Natural killer cell (primary cell): ENCODE results near the gene SP3. TPM values are rescaled to one million over a fixed set of nuclear protein-coding genes. Genes with fewer than 3 reads are reported as not detected.

Source experiments
- ATAC-seq, 3 donors: fragments of 150-1000 bp in 2 of 3; fragments of 200-7000 bp in 1 of 3; cut with Tn5 transposase; 1 replicate in 1 of 3; 2 replicates in 2 of 3; pipeline ENCODE4 v1.10.0; 2021; ENCODE audit warnings: mild to moderate bottlenecking in 2 of 3, moderate library complexity in 2 of 3
- DNase-seq, 2 donors: peaks; one replicate each; pipeline versions ENCODE4 v3.0.0 to v3.0.0-alpha.2; 2013 to 2021; ENCODE audit warnings: mixed read lengths in 1 of 2
- H3K27ac ChIP-seq: one replicate; pipeline ENCODE4 v1.5.1; 2013; ENCODE audit warnings: mild to moderate bottlenecking, low read length
- H3K27me3 ChIP-seq: one replicate; pipeline ENCODE4 v1.6.1; 2013; ENCODE audit warnings: low read length; ENCODE audit not compliant: control insufficient read depth, insufficient read depth
- H3K36me3 ChIP-seq: one replicate; pipeline ENCODE4 v1.6.1; 2013; ENCODE audit warnings: low read length; ENCODE audit not compliant: control insufficient read depth, insufficient read depth
- H3K4me1 ChIP-seq: one replicate; pipeline ENCODE4 v1.6.1; 2013; ENCODE audit warnings: low read length; ENCODE audit not compliant: control insufficient read depth, insufficient read depth
- H3K4me3 ChIP-seq: one replicate; pipeline ENCODE4 v1.5.1; 2013; ENCODE audit warnings: low read length
- H3K9me3 ChIP-seq: one replicate; pipeline ENCODE4 v1.6.1; 2013; ENCODE audit warnings: low read length; ENCODE audit not compliant: control insufficient read depth, insufficient read depth
- H3K27ac Mint-ChIP-seq, 2 donors: one replicate each; pipeline ENCODE4 v1.8.0; 2022; ENCODE audit warnings: mild to moderate bottlenecking in 2 of 2, mixed read lengths in 2 of 2, moderate library complexity in 1 of 2
- H3K27me3 Mint-ChIP-seq, 2 donors: one replicate each; pipeline ENCODE4 v1.8.0; 2022; ENCODE audit warnings: low read depth in 2 of 2, mixed read lengths in 2 of 2
- H3K36me3 Mint-ChIP-seq: one replicate; pipeline ENCODE4 v1.8.0; 2022; ENCODE audit warnings: mixed read lengths
- H3K4me1 Mint-ChIP-seq, 2 donors: one replicate each; pipeline ENCODE4 v1.8.0; 2022; ENCODE audit warnings: mixed read lengths in 2 of 2
- H3K4me3 Mint-ChIP-seq: one replicate; pipeline ENCODE4 v1.8.0; 2022; ENCODE audit warnings: mild to moderate bottlenecking, moderate library complexity, mixed read lengths
- H3K9me3 Mint-ChIP-seq, 2 donors: one replicate each; pipeline ENCODE4 v1.8.0; 2022; ENCODE audit warnings: mixed read lengths in 2 of 2
- CTCF ChIP-seq: fragments of 200-600 bp; IDR thresholded peaks from one replicate; pipeline ENCODE4 v1.8.0; 2022; ENCODE audit warnings: antibody characterized with exemption
- WGBS: methylation state at CpG from one replicate; pipeline ENCODE4 v1.1.7; 2013; ENCODE audit warnings: missing lambda C conversion rate; ENCODE audit not compliant: insufficient coverage; 5-methylcytosine and 5-hydroxymethylcytosine counted together
- intact Hi-C: fragments of 100-400 bp; cut with micrococcal nuclease; formaldehyde crosslinking; loops from one replicate; pipeline ENCODE4 v1.14.2; 2022
- total RNA-seq, 4 donors: library from RNA; stranded (reverse); fragments of 120-200 nt in 1 of 4; gene quantifications; one replicate each; pipeline versions ENCODE4 v1.2.3 to v1.2.4, GENCODE V29; 2013 to 2022

The SP3 gene
- total RNA-seq, 3 donors from 2014 or later (not counting 1 experiment from before 2014, with no cell fraction given) = 179 to 200 (median 188) TPM

DNA sequence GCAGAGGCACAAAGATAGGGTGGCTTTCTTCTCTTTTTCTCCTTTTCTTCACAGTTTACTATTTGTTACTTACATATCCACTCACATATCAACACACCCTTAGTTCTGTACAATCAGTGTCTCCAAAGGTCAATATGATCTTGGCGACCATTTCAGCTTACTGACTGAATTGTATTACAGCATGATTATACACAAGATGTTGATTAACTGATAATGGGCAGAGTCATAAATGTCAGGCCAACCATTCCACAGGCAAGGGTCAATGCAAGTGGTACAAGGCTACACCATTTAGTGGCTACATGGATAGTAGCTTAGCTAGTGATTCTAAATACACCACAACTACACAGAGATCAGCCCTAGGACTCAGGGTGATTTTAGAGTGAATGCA lies 20.4 kb upstream of the SP3 start:
- Mint-ChIP-seq H3K4me1 (no peaks in the 10 kb centered on the region), H3K27me3 (peaks cover 0 to 4% of the 10 kb centered on the region in 2 donors), H3K36me3 (no peaks in the 10 kb centered on the region), H3K27ac (no peak overlapping the region), H3K4me3 (no peak overlapping the region), H3K9me3 (no peaks in the 10 kb centered on the region)
- ATAC-seq (no peak), DNase-seq (no peak)
- intact Hi-C loops = no loop called here
- H3K36me3 ChIP-seq = no peaks in the 10 kb centered on the region
- WGBS = 94% methylated on average over 1 of the region's 1 CpG
- no peak overlapping the region for H3K4me3 ChIP-seq
- no peaks in the 10 kb centered on the region for H3K9me3 ChIP-seq
- TF ChIP-seq CTCF = no peak
- H3K27me3 ChIP-seq = no peaks in the 10 kb centered on the region
- no peaks in the 10 kb centered on the region for H3K4me1 ChIP-seq
- H3K27ac ChIP-seq = no peak overlapping the region

DNA sequence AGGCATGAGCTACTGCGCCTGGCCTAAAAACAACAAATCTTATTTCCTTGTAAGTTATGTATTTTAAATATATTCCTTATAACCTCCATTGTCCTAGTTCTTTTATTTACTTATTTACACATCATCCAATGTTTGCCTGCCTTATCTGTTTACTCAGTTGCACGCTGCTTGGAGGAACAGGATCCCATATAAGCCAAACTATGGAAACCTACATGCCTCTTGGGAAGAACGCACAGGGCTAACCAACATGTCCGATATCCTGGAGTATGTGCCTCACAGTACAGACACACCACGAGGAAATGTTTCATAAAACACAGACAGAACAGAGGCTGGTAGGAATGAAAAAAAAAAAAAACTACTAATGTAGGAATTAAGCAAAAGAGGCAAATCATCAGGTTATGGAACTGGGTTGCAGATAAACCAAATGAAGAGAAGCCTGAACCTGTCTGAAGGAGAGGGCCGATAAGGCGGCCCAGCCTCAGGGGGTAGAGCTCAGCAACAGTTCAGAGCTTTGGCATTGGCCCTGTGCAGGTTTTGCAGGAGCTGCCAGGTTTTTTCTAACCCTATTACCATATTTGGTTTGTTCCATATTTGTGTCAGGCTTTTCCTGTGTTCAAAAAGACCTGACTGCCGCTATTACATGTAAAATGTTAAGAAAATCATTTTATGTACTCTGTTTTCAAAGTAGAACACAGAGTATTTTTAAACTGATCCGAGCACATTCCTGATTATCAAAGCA lies 19.9 kb upstream of the SP3 start:
- DNase-seq (no peak), ATAC-seq (no peak)
- H3K4me1 Mint-ChIP-seq = no peaks in the 10 kb centered on the region
- H3K27me3 Mint-ChIP-seq = peaks cover 0 to 4% of the 10 kb centered on the region in 2 donors
- Histone ChIP-seq H3K27ac (no peak overlapping the region), H3K9me3 (no peaks in the 10 kb centered on the region), H3K4me1 (no peaks in the 10 kb centered on the region), H3K27me3 (no peaks in the 10 kb centered on the region), H3K36me3 (no peaks in the 10 kb centered on the region), H3K4me3 (no peak overlapping the region)
- no peak overlapping the region for H3K27ac Mint-ChIP-seq
- H3K9me3 Mint-ChIP-seq = no peaks in the 10 kb centered on the region
- WGBS = 72% methylated on average over 7 of the region's 9 CpGs
- H3K36me3 Mint-ChIP-seq = no peaks in the 10 kb centered on the region
- no peak for TF ChIP-seq CTCF
- no peak overlapping the region for H3K4me3 Mint-ChIP-seq
- intact Hi-C loops = no loop called here

GRCh38 chr2:173983391-173983871 lies 18.3 kb upstream of the SP3 start:
- Histone ChIP-seq H3K4me1 (no peaks in the 10 kb centered on the region), H3K27me3 (no peaks in the 10 kb centered on the region), H3K4me3 (no peak overlapping the region), H3K36me3 (no peaks in the 10 kb centered on the region), H3K9me3 (no peaks in the 10 kb centered on the region), H3K27ac (no peak overlapping the region)
- ATAC-seq (no peak), DNase-seq (no peak)
- H3K4me1 Mint-ChIP-seq = no peaks in the 10 kb centered on the region
- no peaks in the 10 kb centered on the region for H3K9me3 Mint-ChIP-seq
- no peak overlapping the region for H3K4me3 Mint-ChIP-seq
- no peak overlapping the region for H3K27ac Mint-ChIP-seq
- H3K36me3 Mint-ChIP-seq = no peaks in the 10 kb centered on the region
- no peak for TF ChIP-seq CTCF
- intact Hi-C loops = no loop called here
- WGBS = 97% methylated on average over 3 of the region's 3 CpGs
- H3K27me3 Mint-ChIP-seq = peaks cover 8 to 9% of the 10 kb centered on the region in 2 donors

DNA sequence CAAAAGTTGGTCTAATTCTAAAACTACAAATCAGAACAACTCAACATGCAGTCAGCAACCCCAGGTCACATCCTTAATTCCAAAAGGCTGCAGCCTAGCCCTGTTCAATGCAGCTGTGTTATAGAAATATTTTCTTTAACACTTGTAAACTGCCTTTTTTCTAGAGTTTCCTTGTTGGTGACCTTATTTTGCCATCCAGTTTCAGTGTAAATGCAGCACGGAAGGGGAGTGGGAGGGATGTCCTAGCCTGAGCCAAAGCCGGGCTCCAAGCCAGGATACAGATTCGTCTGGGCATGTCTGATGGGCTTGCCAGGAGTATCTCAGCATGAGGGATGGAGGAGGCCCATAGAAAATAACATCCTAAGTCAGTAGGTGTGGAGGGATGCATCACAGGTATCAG lies 17.7 kb upstream of the SP3 start:
- Histone ChIP-seq H3K27me3 (no peaks in the 10 kb centered on the region), H3K27ac (no peak overlapping the region), H3K4me1 (no peaks in the 10 kb centered on the region), H3K9me3 (no peaks in the 10 kb centered on the region), H3K36me3 (no peaks in the 10 kb centered on the region), H3K4me3 (no peak overlapping the region)
- no peaks in the 10 kb centered on the region for H3K9me3 Mint-ChIP-seq
- intact Hi-C loops = no loop called here
- TF ChIP-seq CTCF = no peak
- no peaks in the 10 kb centered on the region for H3K36me3 Mint-ChIP-seq
- ATAC-seq (no peak), DNase-seq (no peak)
- H3K27me3 Mint-ChIP-seq = peaks cover 8 to 9% of the 10 kb centered on the region in 2 donors
- H3K27ac Mint-ChIP-seq = no peak overlapping the region
- H3K4me1 Mint-ChIP-seq = no peaks in the 10 kb centered on the region
- WGBS = 87% methylated on average over 3 of the region's 3 CpGs
- H3K4me3 Mint-ChIP-seq = no peak overlapping the region
